ENCODE measurements around the gene NPLOC4. TPM values are rescaled to one million over a fixed set of nuclear protein-coding genes. Genes with fewer than 3 reads are reported as not detected.
A peak's percentile ranks its signal among the peaks of the same experiment; 100 is the strongest.

Gene NPLOC4
- total and polyA plus RNA-seq, 9 of the 15 experiments (the other 6 are each of a cell fraction or from before 2014, with no cell fraction given): 1.5 to 116 (median 64.5) TPM

DNA sequence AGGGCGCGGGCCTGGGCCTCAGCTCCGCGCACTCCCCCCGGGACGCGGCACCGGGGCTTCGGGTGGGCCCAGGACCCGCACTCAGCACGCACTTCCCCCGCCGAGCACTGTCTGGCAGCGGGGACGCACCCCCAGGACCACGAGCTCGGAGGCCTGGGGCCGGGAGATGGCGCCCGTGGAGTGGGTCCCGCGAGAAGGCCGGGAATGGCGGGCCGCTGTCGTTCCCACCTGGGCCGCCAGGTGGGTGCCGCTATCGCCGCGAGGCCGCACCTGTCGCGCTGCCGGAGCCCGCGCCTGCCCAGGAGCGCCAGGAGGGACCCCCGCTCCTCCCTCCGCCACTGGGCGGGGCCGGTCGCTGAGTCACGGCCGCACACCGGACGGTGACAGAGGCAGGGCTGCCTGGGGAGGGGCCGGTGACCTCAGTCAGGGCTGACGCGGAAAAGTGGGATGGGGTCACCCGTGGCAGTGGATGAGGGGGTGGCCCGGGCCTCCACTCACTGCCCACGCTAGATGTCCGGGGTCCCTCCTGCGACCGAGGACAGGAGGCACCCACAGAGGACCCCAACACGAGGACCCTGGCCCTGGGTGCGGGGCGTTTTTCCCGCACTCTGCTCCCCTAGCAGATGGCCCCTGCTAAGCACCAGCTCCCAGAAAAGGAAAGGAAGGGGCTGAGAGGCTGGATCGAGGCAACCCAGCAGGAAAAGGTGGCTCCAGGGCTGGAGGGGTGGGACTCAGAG is 117.5 kb downstream of the NPLOC4 start (continued):
- TF ChIP-seq, protein P1, sequence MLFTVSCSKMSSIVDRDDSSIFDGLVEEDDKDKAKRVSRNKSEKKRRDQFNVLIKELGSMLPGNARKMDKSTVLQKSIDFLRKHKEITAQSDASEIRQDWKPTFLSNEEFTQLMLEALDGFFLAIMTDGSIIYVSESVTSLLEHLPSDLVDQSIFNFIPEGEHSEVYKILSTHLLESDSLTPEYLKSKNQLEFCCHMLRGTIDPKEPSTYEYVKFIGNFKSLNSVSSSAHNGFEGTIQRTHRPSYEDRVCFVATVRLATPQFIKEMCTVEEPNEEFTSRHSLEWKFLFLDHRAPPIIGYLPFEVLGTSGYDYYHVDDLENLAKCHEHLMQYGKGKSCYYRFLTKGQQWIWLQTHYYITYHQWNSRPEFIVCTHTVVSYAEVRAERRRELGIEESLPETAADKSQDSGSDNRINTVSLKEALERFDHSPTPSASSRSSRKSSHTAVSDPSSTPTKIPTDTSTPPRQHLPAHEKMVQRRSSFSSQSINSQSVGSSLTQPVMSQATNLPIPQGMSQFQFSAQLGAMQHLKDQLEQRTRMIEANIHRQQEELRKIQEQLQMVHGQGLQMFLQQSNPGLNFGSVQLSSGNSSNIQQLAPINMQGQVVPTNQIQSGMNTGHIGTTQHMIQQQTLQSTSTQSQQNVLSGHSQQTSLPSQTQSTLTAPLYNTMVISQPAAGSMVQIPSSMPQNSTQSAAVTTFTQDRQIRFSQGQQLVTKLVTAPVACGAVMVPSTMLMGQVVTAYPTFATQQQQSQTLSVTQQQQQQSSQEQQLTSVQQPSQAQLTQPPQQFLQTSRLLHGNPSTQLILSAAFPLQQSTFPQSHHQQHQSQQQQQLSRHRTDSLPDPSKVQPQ (CRISPR knock-in tag; IDR thresholded peaks at IDR 0.05; ENCODE audit: borderline replicate concordance): no peak
- no peak for TF ChIP-seq ILF3 (IDR thresholded peaks at IDR 0.05; ENCODE audit: borderline replicate concordance)
- no peak for TF ChIP-seq ZNF778 (CRISPR knock-in tag; IDR thresholded peaks at IDR 0.05)
- TF ChIP-seq IFI16 (CRISPR knock-in tag; IDR thresholded peaks at IDR 0.05): no peak
- no peak for TF ChIP-seq TARDBP (IDR thresholded peaks at IDR 0.05)
- TF ChIP-seq, protein P2, sequence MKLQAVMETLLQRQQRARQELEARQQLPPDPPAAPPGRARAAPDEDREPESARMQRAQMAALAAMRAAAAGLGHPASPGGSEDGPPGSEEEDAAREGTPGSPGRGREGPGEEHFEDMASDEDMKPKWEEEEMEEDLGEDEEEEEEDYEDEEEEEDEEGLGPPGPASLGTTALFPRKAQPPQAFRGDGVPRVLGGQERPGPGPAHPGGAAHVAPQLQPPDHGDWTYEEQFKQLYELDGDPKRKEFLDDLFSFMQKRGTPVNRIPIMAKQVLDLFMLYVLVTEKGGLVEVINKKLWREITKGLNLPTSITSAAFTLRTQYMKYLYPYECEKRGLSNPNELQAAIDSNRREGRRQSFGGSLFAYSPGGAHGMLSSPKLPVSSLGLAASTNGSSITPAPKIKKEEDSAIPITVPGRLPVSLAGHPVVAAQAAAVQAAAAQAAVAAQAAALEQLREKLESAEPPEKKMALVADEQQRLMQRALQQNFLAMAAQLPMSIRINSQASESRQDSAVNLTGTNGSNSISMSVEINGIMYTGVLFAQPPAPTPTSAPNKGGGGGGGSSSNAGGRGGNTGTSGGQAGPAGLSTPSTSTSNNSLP (IDR thresholded peaks at IDR 0.05; ENCODE audit: borderline replicate concordance, low read depth, low read length): no peak
- TF ChIP-seq ZNF444 (CRISPR knock-in tag; IDR thresholded peaks at IDR 0.05): no peak
- TF ChIP-seq ZNF586 (CRISPR knock-in tag; conservative IDR thresholded peaks at IDR 0.05): no peak
- no peak for TF ChIP-seq GATA2 (CRISPR knock-in tag; IDR thresholded peaks at IDR 0.05)
- TF ChIP-seq, protein P3, sequence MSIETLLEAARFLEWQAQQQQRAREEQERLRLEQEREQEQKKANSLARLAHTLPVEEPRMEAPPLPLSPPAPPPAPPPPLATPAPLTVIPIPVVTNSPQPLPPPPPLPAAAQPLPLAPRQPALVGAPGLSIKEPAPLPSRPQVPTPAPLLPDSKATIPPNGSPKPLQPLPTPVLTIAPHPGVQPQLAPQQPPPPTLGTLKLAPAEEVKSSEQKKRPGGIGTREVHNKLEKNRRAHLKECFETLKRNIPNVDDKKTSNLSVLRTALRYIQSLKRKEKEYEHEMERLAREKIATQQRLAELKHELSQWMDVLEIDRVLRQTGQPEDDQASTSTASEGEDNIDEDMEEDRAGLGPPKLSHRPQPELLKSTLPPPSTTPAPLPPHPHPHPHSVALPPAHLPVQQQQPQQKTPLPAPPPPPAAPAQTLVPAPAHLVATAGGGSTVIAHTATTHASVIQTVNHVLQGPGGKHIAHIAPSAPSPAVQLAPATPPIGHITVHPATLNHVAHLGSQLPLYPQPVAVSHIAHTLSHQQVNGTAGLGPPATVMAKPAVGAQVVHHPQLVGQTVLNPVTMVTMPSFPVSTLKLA (conservative IDR thresholded peaks at IDR 0.05): peak in 1 of 2 experiments; percentile 54; a peak in 1 of 4 replicates
- TF ChIP-seq, protein P4, sequence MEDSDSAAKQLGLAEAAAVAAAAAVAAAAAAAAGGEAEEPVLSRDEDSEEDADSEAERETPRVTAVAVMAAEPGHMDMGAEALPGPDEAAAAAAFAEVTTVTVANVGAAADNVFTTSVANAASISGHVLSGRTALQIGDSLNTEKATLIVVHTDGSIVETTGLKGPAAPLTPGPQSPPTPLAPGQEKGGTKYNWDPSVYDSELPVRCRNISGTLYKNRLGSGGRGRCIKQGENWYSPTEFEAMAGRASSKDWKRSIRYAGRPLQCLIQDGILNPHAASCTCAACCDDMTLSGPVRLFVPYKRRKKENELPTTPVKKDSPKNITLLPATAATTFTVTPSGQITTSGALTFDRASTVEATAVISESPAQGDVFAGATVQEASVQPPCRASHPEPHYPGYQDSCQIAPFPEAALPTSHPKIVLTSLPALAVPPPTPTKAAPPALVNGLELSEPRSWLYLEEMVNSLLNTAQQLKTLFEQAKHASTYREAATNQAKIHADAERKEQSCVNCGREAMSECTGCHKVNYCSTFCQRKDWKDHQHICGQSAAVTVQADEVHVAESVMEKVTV (CRISPR knock-in tag; IDR thresholded peaks at IDR 0.05): no peak
- TF ChIP-seq SREBF1 (IDR thresholded peaks at IDR 0.05; ENCODE audit: borderline replicate concordance, low read depth, low read length): no peak
- no peak for TF ChIP-seq TEAD1 (CRISPR knock-in tag; IDR thresholded peaks at IDR 0.05)
- no peak for TF ChIP-seq NFRKB (IDR thresholded peaks at IDR 0.05; ENCODE audit: low read depth)
- TF ChIP-seq RFX5 (IDR thresholded peaks at IDR 0.05; ENCODE audit: low read depth, low read length): no peak
- peak; percentile 59; the same call in 1 of the 2 replicates for TF ChIP-seq RB1 (IDR thresholded peaks at IDR 0.05; ENCODE audit: low read depth)
- no peak for TF ChIP-seq ZSCAN29 (IDR thresholded peaks at IDR 0.05)
- TF ChIP-seq CBX8 (IDR thresholded peaks at IDR 0.05; ENCODE audit: borderline replicate concordance, extremely low read depth, low read depth, low read length, poor library complexity, severe bottlenecking): no peak
- TF ChIP-seq SRF (CRISPR knock-in tag; IDR thresholded peaks at IDR 0.05): no peak

Measured in K562 (cell line).